OCI-LY1 (cell line): ENCODE results near the gene RFC1.

Experiments used
- H2AFZ ChIP-seq: fragments of 200-600 bp; sonication (generic), shearing (Covaris generic); 2 replicates; pipeline ENCODE4 v1.6.0; 2014; ENCODE audit warnings: antibody characterized with exemption, mild to moderate bottlenecking, low read length
- H3F3A ChIP-seq: fragments of 200-600 bp; sonication (generic), shearing (Covaris generic); 2 replicates; pipeline ENCODE4 v1.6.0; 2014; ENCODE audit warnings: mild to moderate bottlenecking, antibody characterized with exemption, low read length, moderate library complexity; ENCODE audit not compliant: insufficient read depth
- H3K27ac ChIP-seq: fragments of 200-600 bp; sonication (generic); 2 replicates; pipeline ENCODE4 v1.5.1; 2014; ENCODE audit warnings: low read length, mixed run types, mild to moderate bottlenecking, low read depth; ENCODE audit not compliant: poor library complexity, severe bottlenecking
- H3K27me3 ChIP-seq: fragments of 200-600 bp; sonication (generic); 2 replicates; pipeline ENCODE4 v1.6.0; 2014; ENCODE audit warnings: antibody characterized with exemption, mild to moderate bottlenecking, low read length, moderate library complexity; ENCODE audit not compliant: insufficient read depth
- H3K36me3 ChIP-seq: fragments of 200-600 bp; sonication (generic); 2 replicates; pipeline ENCODE4 v1.6.1; 2014; ENCODE audit warnings: mild to moderate bottlenecking, antibody characterized with exemption, low read length, moderate library complexity, mixed read lengths; ENCODE audit not compliant: insufficient read depth
- H3K4me1 ChIP-seq: fragments of 200-600 bp; sonication (generic); 2 replicates; pipeline ENCODE4 v1.5.1; 2014; ENCODE audit warnings: mild to moderate bottlenecking, low read length, moderate library complexity; ENCODE audit not compliant: insufficient read depth, severe bottlenecking
- H3K4me2 ChIP-seq: fragments of 200-600 bp; sonication (generic), shearing (Covaris generic); 2 replicates; pipeline ENCODE4 v1.6.1; 2014; ENCODE audit warnings: low read length
- H3K4me3 ChIP-seq: fragments of 200-600 bp; sonication (generic); 2 replicates; pipeline ENCODE4 v1.5.1; 2014; ENCODE audit warnings: low read length, low read depth, mild to moderate bottlenecking, mixed read lengths; ENCODE audit not compliant: poor library complexity, severe bottlenecking
- H3K79me2 ChIP-seq: fragments of 200-600 bp; shearing (Covaris generic); 2 replicates; pipeline ENCODE4 v1.6.1; 2016; ENCODE audit warnings: mixed run types, low read length, mixed read lengths; ENCODE audit not compliant: insufficient read depth
- H3K9ac ChIP-seq: fragments of 200-600 bp; sonication (generic), shearing (Covaris generic); 2 replicates; pipeline ENCODE4 v1.6.1; 2014; ENCODE audit warnings: mild to moderate bottlenecking, low read length, mixed read lengths
- H3K9me2 ChIP-seq: fragments of 200-600 bp; sonication (generic), shearing (Covaris generic); 2 replicates; pipeline ENCODE4 v1.6.1; 2014; ENCODE audit warnings: low read depth, mild to moderate bottlenecking, low read length, mixed read lengths
- H3K9me3 ChIP-seq: fragments of 200-600 bp; shearing (Covaris generic); 2 replicates; pipeline ENCODE4 v1.6.1; 2014; ENCODE audit warnings: low read length, mixed read lengths
- H4K20me1 ChIP-seq: fragments of 200-600 bp; sonication (generic), shearing (Covaris generic); 2 replicates; pipeline ENCODE4 v1.6.0; 2016; ENCODE audit warnings: mild to moderate bottlenecking, low read length; ENCODE audit not compliant: insufficient read depth
- EZH2 ChIP-seq: fragments of 200-600 bp; sonication (generic), shearing (Covaris generic); IDR thresholded peaks from 2 replicates; pipeline ENCODE4 v1.8.0; 2017; ENCODE audit warnings: borderline replicate concordance, mixed run types, mild to moderate bottlenecking, antibody characterized with exemption, low read length, moderate library complexity, mixed read lengths
- TF ChIP-seq, protein P1 (sequence below): fragments of 200-600 bp; sonication (generic), shearing (Covaris generic); IDR thresholded peaks from 2 replicates; pipeline ENCODE4 v1.5.1; 2017; ENCODE audit warnings: mild to moderate bottlenecking, antibody characterized with exemption, low read length, moderate library complexity, mixed read lengths

The RFC1 gene

GRCh38 chr4:39342731-39343130 is 23.4 kb downstream of the RFC1 start:
- no peak for TF ChIP-seq EZH2
- TF ChIP-seq, protein P1, sequence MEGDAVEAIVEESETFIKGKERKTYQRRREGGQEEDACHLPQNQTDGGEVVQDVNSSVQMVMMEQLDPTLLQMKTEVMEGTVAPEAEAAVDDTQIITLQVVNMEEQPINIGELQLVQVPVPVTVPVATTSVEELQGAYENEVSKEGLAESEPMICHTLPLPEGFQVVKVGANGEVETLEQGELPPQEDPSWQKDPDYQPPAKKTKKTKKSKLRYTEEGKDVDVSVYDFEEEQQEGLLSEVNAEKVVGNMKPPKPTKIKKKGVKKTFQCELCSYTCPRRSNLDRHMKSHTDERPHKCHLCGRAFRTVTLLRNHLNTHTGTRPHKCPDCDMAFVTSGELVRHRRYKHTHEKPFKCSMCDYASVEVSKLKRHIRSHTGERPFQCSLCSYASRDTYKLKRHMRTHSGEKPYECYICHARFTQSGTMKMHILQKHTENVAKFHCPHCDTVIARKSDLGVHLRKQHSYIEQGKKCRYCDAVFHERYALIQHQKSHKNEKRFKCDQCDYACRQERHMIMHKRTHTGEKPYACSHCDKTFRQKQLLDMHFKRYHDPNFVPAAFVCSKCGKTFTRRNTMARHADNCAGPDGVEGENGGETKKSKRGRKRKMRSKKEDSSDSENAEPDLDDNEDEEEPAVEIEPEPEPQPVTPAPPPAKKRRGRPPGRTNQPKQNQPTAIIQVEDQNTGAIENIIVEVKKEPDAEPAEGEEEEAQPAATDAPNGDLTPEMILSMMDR = no peak
- H3K4me1 ChIP-seq = peaks cover 12% of the 10 kb centered on the region
- H3K9me3 ChIP-seq = no peaks in the 10 kb centered on the region
- no peak overlapping the region for H3K27ac ChIP-seq
- H4K20me1 ChIP-seq = no peaks in the 10 kb centered on the region
- H3K9ac ChIP-seq = no peak overlapping the region
- no peaks in the 10 kb centered on the region for H3K9me2 ChIP-seq
- H2AFZ ChIP-seq = no peak overlapping the region
- no peaks in the 10 kb centered on the region; the same call in 1 of the 2 replicates for H3F3A ChIP-seq
- H3K79me2 ChIP-seq = peaks cover 78% of the 10 kb centered on the region
- H3K36me3 ChIP-seq = peaks cover 77% of the 10 kb centered on the region
- no peak overlapping the region for H3K4me3 ChIP-seq
- no peaks in the 10 kb centered on the region for H3K27me3 ChIP-seq
- H3K4me2 ChIP-seq = no peak overlapping the region

GRCh38 chr4:39341075-39341725 is 25.0 kb downstream of the RFC1 start:
- no peaks in the 10 kb centered on the region for H3K27me3 ChIP-seq
- peaks cover 74% of the 10 kb centered on the region for H3K79me2 ChIP-seq
- H3K4me3 ChIP-seq = no peak overlapping the region
- H3K9me3 ChIP-seq = no peaks in the 10 kb centered on the region
- no peaks in the 10 kb centered on the region for H3K9me2 ChIP-seq
- H3K9ac ChIP-seq = no peak overlapping the region
- H2AFZ ChIP-seq = no peak overlapping the region
- H3F3A ChIP-seq = no peaks in the 10 kb centered on the region; the same call in 1 of the 2 replicates
- peaks cover 12% of the 10 kb centered on the region for H3K4me1 ChIP-seq
- no peak overlapping the region for H3K4me2 ChIP-seq
- TF ChIP-seq, protein P1 = no peak
- no peak for TF ChIP-seq EZH2
- peaks cover 66% of the 10 kb centered on the region for H3K36me3 ChIP-seq
- no peaks in the 10 kb centered on the region for H4K20me1 ChIP-seq
- H3K27ac ChIP-seq = peak overlapping the region; percentile 12

- Histone ChIP-seq H4K20me1 (no peaks in the 10 kb centered on the region), H3K27ac (no peak overlapping the region), H3K9me2 (no peaks in the 10 kb centered on the region), H3K36me3 (peaks cover 63% of the 10 kb centered on the region), H3K9me3 (no peaks in the 10 kb centered on the region), H3K4me2 (no peak overlapping the region), H3F3A (no peaks in the 10 kb centered on the region; the same call in 1 of the 2 replicates), H3K4me1 (peaks cover 12% of the 10 kb centered on the region), H2AFZ (no peak overlapping the region), H3K79me2 (peaks cover 75% of the 10 kb centered on the region), H3K9ac (no peak overlapping the region), H3K27me3 (no peaks in the 10 kb centered on the region), H3K4me3 (no peak overlapping the region)
- TF ChIP-seq, protein P1 = no peak
- no peak for TF ChIP-seq EZH2
These were observed 26.2 kb downstream of the RFC1 start for GRCh38 chr4:39339968-39340367.
